Hepatocyte (in vitro differentiated cells): ENCODE data around the gene PXDN. TPM values are rescaled to one million over a fixed set of nuclear protein-coding genes. Genes with fewer than 3 reads are reported as not detected.

Experiments used
- DNase-seq: peaks from one replicate; pipeline ENCODE4 v3.0.0-alpha.2; 2016; ENCODE audit warnings: low spot score
- H2AFZ ChIP-seq: fragments of 200-600 bp; sonication (generic); 2 replicates; pipeline ENCODE4 v1.6.0; 2016; ENCODE audit warnings: antibody characterized with exemption, mild to moderate bottlenecking
- H3K27ac ChIP-seq: fragments of 200-600 bp; sonication (generic); 2 replicates; pipeline ENCODE4 v1.5.1; 2016; ENCODE audit warnings: mild to moderate bottlenecking
- H3K27me3 ChIP-seq: fragments of 200-600 bp; sonication (generic); 2 replicates; pipeline ENCODE4 v1.6.1; 2016
- H3K36me3 ChIP-seq: fragments of 200-600 bp; sonication (generic); replicated peaks from 2 replicates; pipeline ENCODE4 v1.5.1; 2016; ENCODE audit warnings: low read depth; ENCODE audit not compliant: insufficient read depth
- H3K4me1 ChIP-seq: fragments of 200-600 bp; sonication (generic); 2 replicates; pipeline ENCODE4 v1.5.1; 2016; ENCODE audit warnings: mild to moderate bottlenecking, moderate library complexity; ENCODE audit not compliant: insufficient read depth
- H3K4me2 ChIP-seq: fragments of 200-600 bp; sonication (generic); 2 replicates; pipeline ENCODE4 v1.6.0; 2016
- H3K4me3 ChIP-seq: fragments of 200-600 bp; sonication (generic); 2 replicates; pipeline ENCODE4 v1.5.1; 2016; ENCODE audit warnings: mild to moderate bottlenecking
- H3K79me2 ChIP-seq: fragments of 200-600 bp; sonication (generic); 2 replicates; pipeline ENCODE4 v1.6.0; 2017; ENCODE audit warnings: mild to moderate bottlenecking
- H3K9me2 ChIP-seq: fragments of 200-600 bp; sonication (generic); replicated peaks from 2 replicates; pipeline ENCODE4 v1.6.0; 2017; ENCODE audit warnings: mild to moderate bottlenecking; ENCODE audit not compliant: insufficient read depth
- H3K9me3 ChIP-seq: fragments of 200-600 bp; sonication (generic); 2 replicates; pipeline ENCODE4 v1.5.1; 2016; ENCODE audit warnings: low read depth, mild to moderate bottlenecking
- H4K20me1 ChIP-seq: fragments of 200-600 bp; sonication (generic); 2 replicates; pipeline ENCODE4 v1.6.0; 2016; ENCODE audit warnings: mild to moderate bottlenecking; ENCODE audit not compliant: insufficient read depth, poor library complexity, severe bottlenecking
- CTCF ChIP-seq: fragments of 200-600 bp; sonication (generic); IDR thresholded peaks from 2 replicates; pipeline ENCODE4 v1.5.1; 2016; ENCODE audit warnings: antibody characterized with exemption, mild to moderate bottlenecking; ENCODE audit not compliant: poor library complexity
- EZH2 ChIP-seq: fragments of 200-600 bp; sonication (generic); IDR thresholded peaks from 2 replicates; pipeline ENCODE4 v1.6.1; 2016; ENCODE audit warnings: antibody characterized with exemption, mild to moderate bottlenecking, borderline replicate concordance
- EZH2phosphoT487 ChIP-seq: fragments of 200-600 bp; sonication (generic); IDR thresholded peaks from one replicate; pipeline ENCODE4 v1.6.1; 2018; ENCODE audit warnings: antibody characterized with exemption, mild to moderate bottlenecking, low read depth, moderate library complexity; ENCODE audit not compliant: unreplicated experiment, severe bottlenecking
- WGBS: methylation state at CpG from one replicate; pipeline ENCODE4 v1.1.6; 2016; ENCODE audit warnings: low lambda C conversion rate; ENCODE audit errors: missing lambda C conversion rate; 5-methylcytosine and 5-hydroxymethylcytosine counted together
- polyA plus RNA-seq: library from polyadenylated mRNA; unstranded; fragments of >200 nt; fragmentation: Nextera tagmentation; extraction: Ambion mirVana; gene quantifications from 2 replicates; pipeline ENCODE4 v1.2.1, GENCODE V29; 2016
- total RNA-seq: library from RNA; depleted of rRNA; stranded (reverse); fragments of >200 nt; gene quantifications from 2 replicates; pipeline ENCODE4 v1.2.3, GENCODE V29; 2014

The PXDN gene
- total and polyA plus RNA-seq, 2 experiments from 2014 or later: 107 to 118 TPM

- Histone ChIP-seq H3K27ac (no peak overlapping the region), H3K79me2 (no peaks in the 10 kb centered on the region), H3K9me3 (no peaks in the 10 kb centered on the region), H4K20me1 (no peaks in the 10 kb centered on the region), H3K27me3 (no peaks in the 10 kb centered on the region), H3K4me3 (no peak overlapping the region), H2AFZ (no peak overlapping the region), H3K9me2 (no peaks in the 10 kb centered on the region), H3K4me2 (no peak overlapping the region), H3K36me3 (no peaks in the 10 kb centered on the region), H3K4me1 (peaks cover 6% of the 10 kb centered on the region)
- TF ChIP-seq EZH2: no peak
- TF ChIP-seq EZH2phosphoT487: no peak
- TF ChIP-seq CTCF: no peak
- WGBS: 84% methylated on average over 3 of the region's 3 CpGs
- no peak for DNase-seq
These were observed 27.4 kb upstream of the PXDN start for GRCh38 chr2:1771626-1772280.

DNA sequence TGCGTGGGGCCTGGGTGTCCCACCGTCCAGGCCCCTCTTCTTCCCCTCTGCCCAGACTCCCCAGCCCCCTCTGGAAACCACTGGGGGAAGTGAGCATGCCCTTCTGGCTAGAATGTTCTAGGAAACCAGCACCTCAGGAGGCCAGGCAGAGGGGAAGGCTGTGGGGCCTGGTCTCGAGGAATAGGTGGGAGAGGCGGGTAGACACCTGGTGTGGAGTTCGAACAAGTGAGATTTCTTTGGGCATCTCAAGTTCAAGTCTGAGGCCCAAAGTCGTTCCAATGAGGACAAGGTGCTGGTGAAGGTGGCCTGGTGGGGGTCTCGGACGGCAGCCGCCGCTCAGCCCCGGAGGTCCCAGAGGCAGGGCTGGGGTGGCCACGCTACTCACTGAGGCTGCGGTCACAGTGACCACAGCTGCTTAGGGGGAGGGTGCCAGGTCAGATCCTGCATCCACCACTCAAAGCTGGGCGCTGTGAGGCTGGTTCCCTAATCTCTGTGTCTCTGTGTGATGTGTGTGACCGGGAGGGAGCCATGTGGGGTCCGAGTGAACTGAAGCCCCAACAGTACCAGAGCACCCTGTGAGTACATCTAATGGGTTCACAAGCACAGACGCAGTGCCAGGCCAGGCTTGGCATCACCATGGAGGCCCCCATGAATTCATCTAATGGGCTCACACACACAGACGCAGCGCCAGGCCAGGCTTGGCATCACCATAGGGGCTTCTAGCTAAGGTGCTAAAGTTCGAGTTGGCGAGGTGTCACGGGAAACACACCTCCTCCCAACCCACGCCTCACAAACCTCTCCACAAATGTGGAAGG, 26.5 kb upstream of the PXDN start:
- Histone ChIP-seq H3K4me2 (no peak overlapping the region), H3K27me3 (no peaks in the 10 kb centered on the region), H3K36me3 (no peaks in the 10 kb centered on the region), H3K4me3 (no peak overlapping the region), H2AFZ (no peak overlapping the region), H4K20me1 (no peaks in the 10 kb centered on the region), H3K9me3 (no peaks in the 10 kb centered on the region), H3K4me1 (peaks cover 6% of the 10 kb centered on the region), H3K9me2 (no peaks in the 10 kb centered on the region), H3K27ac (no peak overlapping the region), H3K79me2 (no peaks in the 10 kb centered on the region)
- DNase-seq: no peak
- TF ChIP-seq EZH2: no peak
- TF ChIP-seq EZH2phosphoT487: no peak
- no peak for TF ChIP-seq CTCF
- 95% methylated on average over 23 of the region's 23 CpGs for WGBS

DNA sequence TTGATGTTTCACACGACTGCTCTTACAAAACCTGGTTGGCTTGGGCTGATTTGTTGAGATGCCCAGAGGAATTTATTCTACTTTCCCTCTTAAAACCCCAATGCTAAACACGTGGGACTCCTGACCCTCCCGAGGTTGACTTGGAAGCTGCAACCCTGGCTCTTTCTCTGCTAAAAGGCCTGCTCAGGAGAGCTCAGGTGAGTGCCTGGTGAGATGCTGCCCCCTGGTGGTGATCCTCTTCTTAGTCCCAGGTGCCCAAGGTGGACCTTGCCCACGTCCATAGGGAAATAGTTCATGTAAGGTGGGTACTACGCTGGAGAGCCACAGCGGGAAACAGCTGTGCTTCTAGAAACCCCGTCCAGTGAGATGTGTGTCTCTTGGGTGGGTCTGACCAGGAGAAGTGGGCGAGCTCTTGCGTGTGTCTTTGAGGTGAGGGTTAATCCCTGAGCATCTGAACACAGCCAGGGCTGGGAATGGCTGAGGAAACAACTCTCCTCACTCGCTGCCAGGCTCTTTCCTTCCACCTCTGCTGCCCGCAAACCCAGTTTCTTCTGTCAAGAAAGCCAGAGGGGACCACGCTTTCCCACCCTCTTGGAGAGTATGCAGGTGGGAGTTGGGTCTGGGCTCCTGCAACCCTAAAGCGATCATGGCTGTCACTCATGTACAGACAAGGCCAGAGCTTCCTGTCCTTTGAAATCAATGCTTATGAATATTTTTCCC, 25.5 kb upstream of the PXDN start:
- Histone ChIP-seq H3K4me1 (peaks cover 6% of the 10 kb centered on the region), H3K79me2 (no peaks in the 10 kb centered on the region), H3K4me2 (no peak overlapping the region), H3K9me2 (no peaks in the 10 kb centered on the region), H3K27me3 (no peaks in the 10 kb centered on the region), H3K4me3 (no peak overlapping the region), H3K36me3 (no peaks in the 10 kb centered on the region), H2AFZ (no peak overlapping the region), H3K9me3 (no peaks in the 10 kb centered on the region), H3K27ac (no peak overlapping the region), H4K20me1 (no peaks in the 10 kb centered on the region)
- peak; percentile 92 for DNase-seq
- TF ChIP-seq CTCF: peak; percentile 72
- TF ChIP-seq EZH2: no peak
- TF ChIP-seq EZH2phosphoT487: no peak
- WGBS: 48% methylated on average over 13 of the region's 13 CpGs
